Neuronal stem cell (in vitro differentiated cells): ENCODE measurements around the gene NREP.

Experiments
- DNase-seq: peaks from one replicate; pipeline ENCODE4 v3.0.0-alpha.2; 2013; ENCODE audit warnings: low spot score
- H2AFZ ChIP-seq: one replicate; pipeline ENCODE4 v1.6.1; 2013; ENCODE audit warnings: mild to moderate bottlenecking, low read length, inconsistent platforms
- H2AK5ac ChIP-seq: 2 replicates; pipeline ENCODE4 v1.6.1; 2013; ENCODE audit warnings: low read depth, mild to moderate bottlenecking, inconsistent platforms, low read length, moderate library complexity, mixed read lengths
- H2BK120ac ChIP-seq: 2 replicates; pipeline ENCODE4 v1.6.1; 2013; ENCODE audit warnings: low read depth, mild to moderate bottlenecking, inconsistent platforms, low read length, moderate library complexity, mixed read lengths
- H2BK12ac ChIP-seq: one replicate; pipeline ENCODE4 v1.6.1; 2013; ENCODE audit warnings: low read length, inconsistent platforms
- H2BK15ac ChIP-seq: 2 replicates; pipeline ENCODE4 v1.6.1; 2013; ENCODE audit warnings: mild to moderate bottlenecking, low read length, inconsistent platforms, mixed read lengths
- H2BK5ac ChIP-seq: one replicate; pipeline ENCODE4 v1.6.1; 2013; ENCODE audit warnings: inconsistent platforms, mild to moderate bottlenecking, low read length, moderate library complexity
- H3K14ac ChIP-seq: one replicate; pipeline ENCODE4 v1.6.1; 2013; ENCODE audit warnings: low read length, inconsistent platforms
- H3K18ac ChIP-seq: 2 replicates; pipeline ENCODE4 v1.6.1; 2013; ENCODE audit warnings: low read length, inconsistent platforms
- H3K23ac ChIP-seq: 2 replicates; pipeline ENCODE4 v1.6.1; 2013; ENCODE audit warnings: low read depth, mild to moderate bottlenecking, mixed read lengths, low read length, inconsistent platforms; ENCODE audit not compliant: poor library complexity
- H3K27ac ChIP-seq: replicated peaks from 3 replicates; pipeline ENCODE4 v1.5.1; 2013; ENCODE audit warnings: low read length, inconsistent platforms
- H3K27me3 ChIP-seq, 3 experiments: 2 replicates each; pipeline ENCODE4 v1.6.1; 2013; ENCODE audit warnings: low read length in 3 of 3, mild to moderate bottlenecking in 2 of 3, inconsistent platforms in 1 of 3, low read depth in 1 of 3, mixed read lengths in 1 of 3, moderate library complexity in 1 of 3; ENCODE audit not compliant: control insufficient read depth in 3 of 3, insufficient read depth in 3 of 3
- H3K36me3 ChIP-seq, 2 donors: replicated peaks in 1 of 2; 2 replicates each; pipeline ENCODE4 v1.6.1; 2013; ENCODE audit warnings: low read length in 2 of 2; ENCODE audit not compliant: control insufficient read depth in 2 of 2, insufficient read depth in 2 of 2
- H3K4ac ChIP-seq: 2 replicates; pipeline ENCODE4 v1.6.1; 2013; ENCODE audit warnings: inconsistent platforms, mild to moderate bottlenecking, low read length, moderate library complexity
- H3K4me1 ChIP-seq, 2 donors: 1 replicate in 1 of 2; 2 replicates in 1 of 2; pipeline ENCODE4 v1.6.1; 2013; ENCODE audit warnings: low read length in 2 of 2, low read depth in 1 of 2; ENCODE audit not compliant: control insufficient read depth in 2 of 2, insufficient read depth in 1 of 2
- H3K4me2 ChIP-seq: one replicate; pipeline ENCODE4 v1.6.1; 2013; ENCODE audit warnings: mild to moderate bottlenecking, low read length, inconsistent platforms; ENCODE audit not compliant: insufficient read depth, poor library complexity, severe bottlenecking
- H3K4me3 ChIP-seq, 2 donors: 2 replicates each; pipeline ENCODE4 v1.5.1; 2013; ENCODE audit warnings: low read length in 2 of 2, mild to moderate bottlenecking in 2 of 2, inconsistent platforms in 1 of 2, moderate library complexity in 1 of 2
- H3K79me1 ChIP-seq: one replicate; pipeline ENCODE4 v1.6.1; 2013; ENCODE audit warnings: low read depth, mild to moderate bottlenecking, inconsistent platforms, low read length, moderate library complexity
- H3K9ac ChIP-seq: one replicate; pipeline ENCODE4 v1.6.1; 2013; ENCODE audit warnings: mild to moderate bottlenecking, low read depth, low read length, inconsistent platforms; ENCODE audit not compliant: poor library complexity
- H3K9me3 ChIP-seq, 2 donors: replicated peaks in 1 of 2; 2 replicates each; pipeline versions ENCODE3 to v1.6.1; 2013; ENCODE audit warnings: low read length in 2 of 2, mild to moderate bottlenecking in 2 of 2, inconsistent platforms in 1 of 2, low read depth in 1 of 2, mixed read lengths in 1 of 2, moderate library complexity in 1 of 2; ENCODE audit not compliant: control insufficient read depth in 2 of 2, insufficient read depth in 1 of 2
- H4K8ac ChIP-seq: one replicate; pipeline ENCODE4 v1.6.1; 2013; ENCODE audit warnings: low read depth, mild to moderate bottlenecking, inconsistent platforms, low read length, moderate library complexity
- H4K91ac ChIP-seq: one replicate; pipeline ENCODE4 v1.6.1; 2013; ENCODE audit warnings: low read length, low read depth, mild to moderate bottlenecking, inconsistent platforms; ENCODE audit not compliant: poor library complexity
- WGBS, 2 donors: extraction: QIAGEN DNeasy Blood & Tissue Kit; methylation state at CpG; one replicate each; pipeline ENCODE4 v1.1.7; 2013; ENCODE audit warnings: missing lambda C conversion rate in 2 of 2, mixed read lengths in 1 of 2; ENCODE audit not compliant: insufficient read length in 2 of 2, insufficient replicate concordance in 1 of 2; ENCODE audit errors: extremely low coverage in 2 of 2; 5-methylcytosine and 5-hydroxymethylcytosine counted together

Gene NREP

DNA sequence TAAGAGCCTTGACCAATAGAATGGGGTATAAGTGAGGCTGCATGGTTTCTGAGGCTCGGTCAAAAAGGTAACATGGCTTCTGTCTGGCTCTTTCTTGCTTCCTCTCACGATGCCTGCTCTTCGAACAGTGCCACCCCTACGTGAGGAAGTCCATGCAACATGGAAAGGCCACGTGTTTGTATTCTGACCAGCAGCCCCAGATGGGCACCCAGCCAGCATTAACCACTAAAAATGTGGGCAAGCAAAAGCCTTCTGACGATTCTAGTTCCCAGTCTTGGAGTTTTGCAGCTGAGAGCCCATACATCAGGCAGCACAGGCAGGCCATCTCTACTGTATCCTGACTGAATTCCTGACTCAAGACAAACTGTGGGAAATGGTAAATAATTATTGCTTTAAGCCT is 24.2 kb upstream of the NREP start:
- H2AK5ac ChIP-seq = no peak overlapping the region
- H2BK12ac ChIP-seq = no peak overlapping the region
- no peak overlapping the region for H3K18ac ChIP-seq
- no peak overlapping the region for H2BK15ac ChIP-seq
- DNase-seq = no peak
- H4K91ac ChIP-seq = no peak overlapping the region
- no peaks in the 10 kb centered on the region for H3K36me3 ChIP-seq
- no peak overlapping the region for H3K9ac ChIP-seq
- no peak overlapping the region for H2BK5ac ChIP-seq
- H3K27ac ChIP-seq = no peak overlapping the region
- no peak overlapping the region for H3K4ac ChIP-seq
- H3K23ac ChIP-seq = no peak overlapping the region
- no peaks in the 10 kb centered on the region for H3K27me3 ChIP-seq
- no peaks in the 10 kb centered on the region for H3K79me1 ChIP-seq
- no peak overlapping the region for H2BK120ac ChIP-seq
- no CpG with 5 or more reads among the region's 6 CpGs for WGBS, 2 donors
- no peak overlapping the region for H4K8ac ChIP-seq
- no peaks in the 10 kb centered on the region for H3K4me1 ChIP-seq
- H2AFZ ChIP-seq = peak overlapping the region; percentile 12
- H3K4me2 ChIP-seq = no peak overlapping the region
- no peaks in the 10 kb centered on the region for H3K9me3 ChIP-seq
- H3K4me3 ChIP-seq = no peak overlapping the region
- H3K14ac ChIP-seq = no peak overlapping the region

DNA sequence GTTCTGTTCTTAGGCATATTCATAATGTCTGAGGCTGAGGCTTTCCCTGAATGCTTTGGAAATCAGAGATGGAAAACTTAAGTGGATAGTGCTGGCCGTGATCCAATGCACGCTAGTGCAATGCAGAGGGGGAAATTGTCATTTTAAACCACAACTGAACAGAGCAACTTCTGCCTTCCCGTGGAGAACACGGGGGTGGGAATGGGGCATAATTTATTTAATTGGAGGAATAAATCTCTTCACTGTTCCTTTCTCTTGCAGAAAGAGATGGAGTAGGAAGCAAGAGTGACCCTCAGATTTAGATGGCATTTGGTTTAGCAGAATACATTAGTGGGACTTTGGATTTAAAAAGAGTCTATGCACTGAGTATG is 22.9 kb upstream of the NREP start:
- Histone ChIP-seq H3K4ac (no peak overlapping the region), H3K18ac (no peak overlapping the region), H3K23ac (no peak overlapping the region), H2BK15ac (no peak overlapping the region), H2AK5ac (no peak overlapping the region), H3K36me3 (no peaks in the 10 kb centered on the region), H4K8ac (no peak overlapping the region), H2BK5ac (no peak overlapping the region), H3K27ac (no peak overlapping the region), H3K27me3 (no peaks in the 10 kb centered on the region), H2AFZ (no peak overlapping the region), H3K4me3 (no peak overlapping the region), H3K9ac (no peak overlapping the region), H4K91ac (no peak overlapping the region), H3K4me2 (no peak overlapping the region), H3K4me1 (no peaks in the 10 kb centered on the region), H3K9me3 (no peaks in the 10 kb centered on the region), H3K79me1 (no peaks in the 10 kb centered on the region), H3K14ac (no peak overlapping the region), H2BK120ac (no peak overlapping the region), H2BK12ac (no peak overlapping the region)
- WGBS, 2 donors = no CpG with 5 or more reads among the region's 4 CpGs
- no peak for DNase-seq

GRCh38 chr5:111779260-111779921 is 22.4 kb upstream of the NREP start:
- no peaks in the 10 kb centered on the region for H3K9me3 ChIP-seq
- no CpG with 5 or more reads among the region's 3 CpGs for WGBS, 2 donors

GRCh38 chr5:111776913-111777781 is 20.2 kb upstream of the NREP start:
- no peak overlapping the region for H2AK5ac ChIP-seq
- no peak overlapping the region for H3K27ac ChIP-seq
- H2BK120ac ChIP-seq = no peak overlapping the region
- H2BK5ac ChIP-seq = no peak overlapping the region
- no peak overlapping the region for H4K8ac ChIP-seq
- H3K27me3 ChIP-seq = no peaks in the 10 kb centered on the region
- H3K4me3 ChIP-seq = no peak overlapping the region
- no peak overlapping the region for H3K4ac ChIP-seq
- H3K4me1 ChIP-seq = peaks cover 2 to 5% of the 10 kb centered on the region in 2 donors
- H3K4me2 ChIP-seq = no peak overlapping the region
- WGBS, 2 donors = 100% methylated on average over 1 of the region's 6 CpGs; no CpG with 5 or more reads in 1 of the 2 donors
- no peaks in the 10 kb centered on the region for H3K9me3 ChIP-seq
- H3K9ac ChIP-seq = no peak overlapping the region
- no peak for DNase-seq
- no peak overlapping the region for H2AFZ ChIP-seq
- H3K79me1 ChIP-seq = no peaks in the 10 kb centered on the region
- no peaks in the 10 kb centered on the region for H3K36me3 ChIP-seq
- no peak overlapping the region for H3K23ac ChIP-seq
- no peak overlapping the region for H4K91ac ChIP-seq
- no peak overlapping the region for H3K14ac ChIP-seq
- H3K18ac ChIP-seq = no peak overlapping the region
- H2BK15ac ChIP-seq = no peak overlapping the region
- no peak overlapping the region for H2BK12ac ChIP-seq

More at GRCh38 chr5:111779260-111779921, 22.4 kb upstream of the NREP start:
- H2AFZ ChIP-seq = no peak overlapping the region
- DNase-seq = no peak
- no peak overlapping the region for H3K27ac ChIP-seq
- no peaks in the 10 kb centered on the region for H3K36me3 ChIP-seq
- H3K4me3 ChIP-seq = no peak overlapping the region
- H3K14ac ChIP-seq = no peak overlapping the region
- no peak overlapping the region for H2BK120ac ChIP-seq
- H2BK15ac ChIP-seq = no peak overlapping the region
- no peaks in the 10 kb centered on the region for H3K27me3 ChIP-seq
- no peak overlapping the region for H3K23ac ChIP-seq
- H3K4me1 ChIP-seq = peaks cover under 1 to 1% of the 10 kb centered on the region in 2 donors
- no peak overlapping the region for H2BK5ac ChIP-seq
- H4K91ac ChIP-seq = no peak overlapping the region
- no peak overlapping the region for H2BK12ac ChIP-seq
- H2AK5ac ChIP-seq = no peak overlapping the region
- no peak overlapping the region for H3K4ac ChIP-seq
- H3K79me1 ChIP-seq = no peaks in the 10 kb centered on the region
- no peak overlapping the region for H3K4me2 ChIP-seq
- no peak overlapping the region for H3K18ac ChIP-seq
- no peak overlapping the region for H3K9ac ChIP-seq
- no peak overlapping the region for H4K8ac ChIP-seq
